ENCODE data around the gene TRAPPC2L.

Gene TRAPPC2L

GRCh38 chr16:88856828-88857727 is at the start of gene TRAPPC2L, which contains the start of gene GALNS:
TRAPPC2L (plus strand) TSS chr16:88857127; CDS start chr16:88857151, 24 bp downstream.
GALNS (minus strand) TSS chr16:88856947; CDS start chr16:88856877, 70 bp downstream.
- FAIRE-seq = peak; percentile 99
- peak; percentile 100 for DNase-seq (ENCODE audit: low spot score)

- DNase-seq (ENCODE audit: low spot score) (no peak), FAIRE-seq (no peak)
Observed at GRCh38 chr16:88807142-88807625, 49.7 kb upstream of the TRAPPC2L start.

- FAIRE-seq = no peak
- DNase-seq (ENCODE audit: low spot score) = no peak
Observed at GRCh38 chr16:88807626-88808453, 49.1 kb upstream of the TRAPPC2L start.

GRCh38 chr16:88809068-88809675 is 47.8 kb upstream of the TRAPPC2L start:
- DNase-seq (ENCODE audit: low spot score) (no peak), FAIRE-seq (no peak)

- DNase-seq (ENCODE audit: low spot score) = no peak
- FAIRE-seq = no peak
Observed at GRCh38 chr16:88809676-88810165, 47.2 kb upstream of the TRAPPC2L start.

GRCh38 chr16:88810166-88810911 is 46.6 kb upstream of the TRAPPC2L start:
- DNase-seq (ENCODE audit: low spot score) (peak; percentile 21), FAIRE-seq (no peak)

GRCh38 chr16:88810912-88811768 is 45.8 kb upstream of the TRAPPC2L start:
- no peak for FAIRE-seq
- peak; percentile 71 for DNase-seq (ENCODE audit: low spot score)

- DNase-seq (ENCODE audit: low spot score) = peak; percentile 94
- FAIRE-seq = peak; percentile 46
Observed at GRCh38 chr16:88811769-88812512, 45.0 kb upstream of the TRAPPC2L start, which contains the start of gene APRT. APRT (minus strand) TSS chr16:88811928; CDS start chr16:88811899, 29 bp downstream.

- no peak for DNase-seq (ENCODE audit: low spot score)
- no peak for FAIRE-seq
Observed at GRCh38 chr16:88812513-88813268, 44.2 kb upstream of the TRAPPC2L start.

- DNase-seq (ENCODE audit: low spot score) (no peak), FAIRE-seq (no peak)
Observed at GRCh38 chr16:88813269-88814143, 43.4 kb upstream of the TRAPPC2L start.

- DNase-seq (ENCODE audit: low spot score) = no peak
- no peak for FAIRE-seq
Observed at GRCh38 chr16:88814144-88814502, 42.8 kb upstream of the TRAPPC2L start.

GRCh38 chr16:88815227-88815626 is 41.7 kb upstream of the TRAPPC2L start:
- FAIRE-seq (no peak), DNase-seq (ENCODE audit: low spot score) (no peak)

GRCh38 chr16:88815901-88816589 is 40.9 kb upstream of the TRAPPC2L start:
- FAIRE-seq (peak; percentile 81), DNase-seq (ENCODE audit: low spot score) (peak; percentile 52)

GRCh38 chr16:88816736-88817535 is 40.0 kb upstream of the TRAPPC2L start:
- FAIRE-seq (no peak), DNase-seq (ENCODE audit: low spot score) (no peak)

- FAIRE-seq (no peak), DNase-seq (ENCODE audit: low spot score) (no peak)
Observed at GRCh38 chr16:88817785-88818574, 38.9 kb upstream of the TRAPPC2L start.

Measured in urothelium cell line (cell line).